Heart right ventricle (tissue), 16 donors: Measurements from ENCODE around the gene NANOS3. TPM values are rescaled to one million over a fixed set of nuclear protein-coding genes. Genes with fewer than 3 reads are reported as not detected.

Experiments
- ATAC-seq, 8 donors: fragments of 200-7000 bp; cut with Tn5 transposase; one replicate each; pipeline ENCODE4 v1.9.1; 2020; ENCODE audit warnings: mild to moderate bottlenecking in 8 of 8, moderate library complexity in 8 of 8, moderate number of reproducible peaks in 1 of 8
- DNase-seq, 2 donors: peaks; one replicate each; pipeline ENCODE4 v3.0.0-alpha.2; 2020
- H3K27ac ChIP-seq, 10 donors: fragments of 200-600 bp; sonication (generic) in 2 of 10; one replicate each; pipeline versions ENCODE4 v1.5.0 to v1.8.0; 2020 to 2022; ENCODE audit warnings: mild to moderate bottlenecking in 3 of 10
- H3K27me3 ChIP-seq, 7 donors: fragments of 200-600 bp; one replicate each; pipeline ENCODE4 v1.8.0; 2021 to 2022; ENCODE audit warnings: mild to moderate bottlenecking in 2 of 7
- H3K36me3 ChIP-seq, 9 donors: fragments of 200-600 bp; sonication (generic) in 1 of 9; one replicate each; pipeline versions ENCODE4 v1.5.0 to v1.8.0; 2020 to 2022; ENCODE audit warnings: mild to moderate bottlenecking in 2 of 9
- H3K4me1 ChIP-seq, 9 donors: fragments of 200-600 bp; sonication (generic) in 1 of 9; one replicate each; pipeline versions ENCODE4 v1.5.0 to v1.8.0; 2020 to 2022; ENCODE audit warnings: mild to moderate bottlenecking in 4 of 9
- H3K4me3 ChIP-seq, 10 donors: fragments of 200-600 bp; sonication (generic) in 2 of 10; one replicate each; pipeline versions ENCODE4 v1.5.0 to v1.8.0; 2020 to 2022; ENCODE audit warnings: mild to moderate bottlenecking in 7 of 10, moderate library complexity in 2 of 10
- H3K9me3 ChIP-seq, 11 donors: fragments of 200-600 bp in 10 of 11; sonication (generic) in 2 of 11; one replicate each; pipeline versions ENCODE4 v1.5.0 to v1.8.0; 2013 to 2022; ENCODE audit warnings: mild to moderate bottlenecking in 2 of 11, control low read depth in 1 of 11, moderate library complexity in 1 of 11
- WGBS, 2 donors: extraction: QIAGEN DNeasy Blood & Tissue Kit; methylation state at CpG; one replicate each; pipeline ENCODE4 v1.1.7; 2013; ENCODE audit warnings: inconsistent platforms in 1 of 2; 5-methylcytosine and 5-hydroxymethylcytosine counted together
- intact Hi-C, 10 donors: fragments of 100-400 bp; cut with DNase I; formaldehyde crosslinking; loops; one replicate each; pipeline versions ENCODE4 v1.11.1 to v1.14.2; 2022
- polyA plus RNA-seq, 2 donors: library from polyadenylated mRNA; stranded (reverse); fragments of 200-250 nt; gene quantifications; one replicate each; pipeline ENCODE4 v1.2.3, GENCODE V29; 2013
- total RNA-seq, 10 donors: library from RNA; stranded (reverse); fragmentation: NEBNext Ultra II Directional in 3 of 10; extraction: Animal tissue kit (Norgen Biotek cat#: 25700) in 3 of 10; gene quantifications; one replicate each; pipeline versions ENCODE4 v1.2.1 to v1.2.4, GENCODE V29; 2021 to 2023
- TF ChIP-seq, protein P1 (sequence below), 9 donors: fragments of 200-600 bp; sonication (generic) in 2 of 9; IDR thresholded peaks; one replicate each; pipeline versions ENCODE4 v1.5.0 to v1.8.0; 2021 to 2022; ENCODE audit warnings: antibody characterized with exemption in 9 of 9, mild to moderate bottlenecking in 5 of 9, moderate library complexity in 1 of 9
- donor health status: Arrhythmogenic right ventricular cardiomyopathy.
- donor health status: ischemic (EF 13 %, LVEDD 7.1; RV severe dilation, severe dysfunction).
- donor health status: healthy with polysubstance abuse.
- donor health status: DM: no; HTN: yes; CAD: no.
- donor health status: DM: no; HTN: no; CAD: no.
- donor health status: ischemic (EF 25% LVEDD 6.9; RV normal size, moderate dysfunction).
- donor health status: ischemic (EF 25% LVEDD 5.7; RV mildly dilated, moderate dysfunction).
- donor health status: healthy.
- donor health status: DM: yes; HTN: yes; CAD: no.
- donor health status: Ischemic cardiomyopathy.
- donor health status: ischemic (EF 35%, LVEDD 5.7; RV mildly dilated, moderate dysfunction).
- donor health status: nonischemic (EF 11% LVEDD 7.7; RV severe dilation, severe dysfunction).
- donor health status: DM: yes; HTN: yes; CAD: no.
- donor health status: PGD.
- donor health status: ischemic (EF 29% LVEDD 5.4; RV normal size, mild dysfunction).
- donor health status: nonischemic (EF 23%, LVEDD 6.1; RV moderate dilation, normal function).

The NANOS3 gene
- total and polyA plus RNA-seq, 12 donors = 0.37 to 2.9 (median 0.98) TPM; not detected in 4

DNA sequence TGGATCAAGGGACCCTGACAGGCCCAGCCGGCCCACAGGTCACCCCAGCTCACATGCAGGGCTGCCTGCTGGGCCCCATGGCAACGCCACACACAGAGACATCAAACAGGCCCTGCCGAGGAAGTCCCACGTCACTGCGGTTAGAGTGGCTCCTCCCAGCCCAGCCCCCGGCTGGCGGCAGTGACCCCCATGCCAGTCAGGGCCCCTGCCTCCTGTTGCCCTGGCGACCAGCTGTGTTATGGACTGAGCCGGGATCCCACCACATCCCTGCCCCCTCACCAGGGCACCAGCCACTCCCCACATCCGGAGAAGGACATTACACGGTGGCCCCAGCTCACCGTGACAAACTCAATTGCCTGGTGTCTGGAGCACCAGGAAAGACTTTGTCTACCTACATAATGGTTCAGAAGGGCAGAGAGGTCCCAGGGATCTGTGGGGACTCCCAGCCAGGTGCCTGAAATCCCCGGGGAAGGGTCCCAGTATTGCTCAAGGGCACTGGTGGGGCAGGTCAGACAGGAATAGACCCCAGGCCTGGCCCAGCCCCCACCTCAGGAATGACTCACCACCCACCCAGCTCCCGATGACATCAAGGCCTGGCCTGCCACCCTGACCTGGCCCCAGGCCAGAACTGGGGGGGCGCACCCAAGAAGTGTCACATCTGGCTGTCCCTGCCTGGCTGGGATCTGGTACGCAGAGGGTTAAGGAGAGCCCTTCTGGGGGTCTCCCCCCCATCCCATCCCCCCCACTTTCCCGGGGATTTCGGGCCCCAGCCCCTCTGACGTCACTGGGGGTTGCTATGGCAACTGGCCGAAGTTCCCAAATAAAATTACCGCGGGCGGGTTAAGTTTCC lies 30.2 kb upstream of the NANOS3 start:
- peak overlapping the region; percentile 92 to 100 (median 99) for H3K27ac ChIP-seq
- DNase-seq (peak; percentile 89 to 96), ATAC-seq (peak; percentile 39 to 77 (median 74))
- no peaks in the 10 kb centered on the region for H3K9me3 ChIP-seq
- H3K4me1 ChIP-seq = peaks cover 33 to 80% (median 68%) of the 10 kb centered on the region in 9 donors
- TF ChIP-seq, protein P1, sequence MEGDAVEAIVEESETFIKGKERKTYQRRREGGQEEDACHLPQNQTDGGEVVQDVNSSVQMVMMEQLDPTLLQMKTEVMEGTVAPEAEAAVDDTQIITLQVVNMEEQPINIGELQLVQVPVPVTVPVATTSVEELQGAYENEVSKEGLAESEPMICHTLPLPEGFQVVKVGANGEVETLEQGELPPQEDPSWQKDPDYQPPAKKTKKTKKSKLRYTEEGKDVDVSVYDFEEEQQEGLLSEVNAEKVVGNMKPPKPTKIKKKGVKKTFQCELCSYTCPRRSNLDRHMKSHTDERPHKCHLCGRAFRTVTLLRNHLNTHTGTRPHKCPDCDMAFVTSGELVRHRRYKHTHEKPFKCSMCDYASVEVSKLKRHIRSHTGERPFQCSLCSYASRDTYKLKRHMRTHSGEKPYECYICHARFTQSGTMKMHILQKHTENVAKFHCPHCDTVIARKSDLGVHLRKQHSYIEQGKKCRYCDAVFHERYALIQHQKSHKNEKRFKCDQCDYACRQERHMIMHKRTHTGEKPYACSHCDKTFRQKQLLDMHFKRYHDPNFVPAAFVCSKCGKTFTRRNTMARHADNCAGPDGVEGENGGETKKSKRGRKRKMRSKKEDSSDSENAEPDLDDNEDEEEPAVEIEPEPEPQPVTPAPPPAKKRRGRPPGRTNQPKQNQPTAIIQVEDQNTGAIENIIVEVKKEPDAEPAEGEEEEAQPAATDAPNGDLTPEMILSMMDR (IDR thresholded peaks at IDR 0.05) = no peak
- 3 to 7% methylated on average over 23 of the region's 23 CpGs for WGBS, 2 donors
- no peaks in the 10 kb centered on the region for H3K27me3 ChIP-seq
- intact Hi-C loops = loop anchor here in 5 of 10 donors (5.0 to 10.0 kb wide), 3 partner anchors 682 to 694 kb away; partner anchors contain the start of genes IER2 (in 4 of the 5) and STX10 (in 4 of the 5)
- H3K36me3 ChIP-seq = no peaks in the 10 kb centered on the region
- peak overlapping the region in 9 of 10 donors; percentile 37 to 64 (median 58) for H3K4me3 ChIP-seq

DNA sequence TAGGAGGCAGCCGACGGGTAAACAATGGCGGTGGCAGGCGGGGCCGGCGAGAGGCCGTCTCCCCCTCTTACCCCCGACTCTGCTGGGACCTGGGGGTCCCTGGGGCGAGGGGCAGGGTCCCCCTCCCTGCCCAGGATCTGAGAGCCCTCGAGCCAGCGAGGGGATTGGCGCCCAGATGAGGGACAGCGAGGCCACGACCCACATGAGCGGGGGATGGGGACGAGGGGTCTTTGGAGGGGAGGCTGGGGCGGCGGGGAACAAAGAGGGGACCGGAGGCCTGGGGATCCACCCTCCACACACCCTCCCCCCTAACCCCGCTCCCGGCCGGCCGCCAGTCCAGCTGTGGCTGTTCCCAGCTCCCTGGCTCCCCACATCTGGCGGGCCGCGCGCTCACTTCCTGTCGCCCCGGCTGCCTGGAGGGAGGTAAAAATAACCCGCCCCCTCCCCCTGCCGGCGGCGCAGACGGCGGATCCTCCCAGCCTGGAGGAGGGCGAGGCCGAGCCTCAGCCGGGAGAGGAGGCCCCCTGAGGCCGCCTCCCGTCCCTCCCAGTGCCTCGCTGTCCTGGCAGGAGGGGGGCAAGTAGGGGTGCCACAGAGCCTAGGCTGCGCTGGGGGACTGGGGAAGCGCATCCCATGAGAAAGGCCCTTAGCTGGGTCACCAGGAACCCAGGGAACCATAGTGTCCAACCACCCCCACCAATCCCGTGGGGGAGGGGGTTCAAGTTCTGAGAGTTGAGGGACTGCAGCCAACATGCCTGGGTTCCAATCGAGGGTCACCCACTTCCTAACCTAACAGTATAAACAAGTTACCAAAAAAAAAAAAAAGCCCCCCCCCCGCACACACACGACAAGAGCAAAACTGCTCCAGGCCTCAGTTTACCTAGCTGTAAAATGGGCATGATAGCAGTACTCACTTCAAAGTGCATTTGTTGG lies 29.3 kb upstream of the NANOS3 start:
- Histone ChIP-seq H3K9me3 (no peaks in the 10 kb centered on the region), H3K4me3 (peak overlapping the region in 9 of 10 donors; percentile 37 to 64 (median 58)), H3K27ac (peak overlapping the region; percentile 92 to 100 (median 99)), H3K27me3 (no peaks in the 10 kb centered on the region), H3K36me3 (no peaks in the 10 kb centered on the region), H3K4me1 (peaks cover 33 to 80% (median 68%) of the 10 kb centered on the region in 9 donors)
- 2 to 3% methylated on average over 47 of the region's 47 CpGs for WGBS, 2 donors
- intact Hi-C loops = loop anchor here in 5 of 10 donors (5.0 to 10.0 kb wide), 3 partner anchors 683 to 695 kb away; partner anchors contain the start of genes IER2 (in 4 of the 5) and STX10 (in 4 of the 5)
- TF ChIP-seq, protein P1 (IDR thresholded peaks at IDR 0.05) = peak in 7 of 9 donors; percentile 31 to 56 (median 45)
- peak; percentile 65 to 80 (median 76) for ATAC-seq
- DNase-seq = peak; percentile 98

DNA sequence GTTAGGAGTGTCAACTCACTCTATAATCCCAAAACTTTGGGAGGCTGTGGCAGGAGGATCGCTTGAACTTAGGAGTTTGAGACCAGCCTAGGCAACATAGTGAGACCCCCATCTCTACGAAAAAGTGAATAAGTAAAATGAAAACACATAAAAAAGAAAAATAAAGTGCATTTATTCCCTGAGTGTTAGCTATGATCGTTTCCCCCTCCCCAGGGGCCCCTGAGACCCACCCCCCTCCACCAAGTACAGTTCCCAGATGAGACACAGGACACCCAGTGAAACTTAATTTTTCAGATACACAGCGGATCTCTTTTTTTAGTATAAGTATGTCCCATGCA lies 28.6 kb upstream of the NANOS3 start:
- peaks cover 29 to 76% (median 64%) of the 10 kb centered on the region in 9 donors for H3K4me1 ChIP-seq

More for the DNA sequence above, 28.6 kb upstream of the NANOS3 start:
- TF ChIP-seq, protein P1 (IDR thresholded peaks at IDR 0.05) = no peak
- H3K4me3 ChIP-seq = no peak overlapping the region
- WGBS, 2 donors = 71 to 77% methylated on average over 4 of the region's 4 CpGs
- intact Hi-C loops = loop anchor here in 5 of 10 donors (5.0 to 10.0 kb wide), 3 partner anchors 684 to 696 kb away; partner anchors contain the start of genes IER2 (in 4 of the 5) and STX10 (in 4 of the 5)
- peak overlapping the region; percentile 92 to 100 (median 99) for H3K27ac ChIP-seq
- ATAC-seq = no peak
- DNase-seq = no peak
- H3K27me3 ChIP-seq = no peaks in the 10 kb centered on the region
- no peaks in the 10 kb centered on the region for H3K36me3 ChIP-seq
- H3K9me3 ChIP-seq = no peaks in the 10 kb centered on the region
